Astrocyte of the spinal cord (primary cell): ENCODE data around the gene SEPTIN8.
A peak's percentile ranks its signal among the peaks of the same experiment; 100 is the strongest.

ENCODE experiments used
- DNase-seq: peaks from one replicate; pipeline ENCODE4 v3.0.0; 2011; ENCODE audit warnings: low read depth, low spot score
- H3K4me3 ChIP-seq: 2 replicates; pipeline ENCODE4 v1.5.1; 2011; ENCODE audit warnings: low read depth, mild to moderate bottlenecking, low read length, moderate library complexity
- CTCF ChIP-seq: IDR thresholded peaks from 2 replicates; pipeline ENCODE4 v1.5.1; 2012; ENCODE audit warnings: low read depth, mild to moderate bottlenecking, low read length, inconsistent platforms
- in situ Hi-C: cut with HindIII; loops from 2 replicates; pipeline ENCODE4 v1.10.0; 2017; ENCODE audit warnings: low sequenced_read_pairs

Gene SEPTIN8

GRCh38 chr5:132771503-132771998 is 5.5 kb downstream of the SEPTIN8 start:
- no peak overlapping the region for H3K4me3 ChIP-seq
- no peak for TF ChIP-seq CTCF
- DNase-seq, result peak; percentile 50
- in situ Hi-C loops, result no loop called here

DNA sequence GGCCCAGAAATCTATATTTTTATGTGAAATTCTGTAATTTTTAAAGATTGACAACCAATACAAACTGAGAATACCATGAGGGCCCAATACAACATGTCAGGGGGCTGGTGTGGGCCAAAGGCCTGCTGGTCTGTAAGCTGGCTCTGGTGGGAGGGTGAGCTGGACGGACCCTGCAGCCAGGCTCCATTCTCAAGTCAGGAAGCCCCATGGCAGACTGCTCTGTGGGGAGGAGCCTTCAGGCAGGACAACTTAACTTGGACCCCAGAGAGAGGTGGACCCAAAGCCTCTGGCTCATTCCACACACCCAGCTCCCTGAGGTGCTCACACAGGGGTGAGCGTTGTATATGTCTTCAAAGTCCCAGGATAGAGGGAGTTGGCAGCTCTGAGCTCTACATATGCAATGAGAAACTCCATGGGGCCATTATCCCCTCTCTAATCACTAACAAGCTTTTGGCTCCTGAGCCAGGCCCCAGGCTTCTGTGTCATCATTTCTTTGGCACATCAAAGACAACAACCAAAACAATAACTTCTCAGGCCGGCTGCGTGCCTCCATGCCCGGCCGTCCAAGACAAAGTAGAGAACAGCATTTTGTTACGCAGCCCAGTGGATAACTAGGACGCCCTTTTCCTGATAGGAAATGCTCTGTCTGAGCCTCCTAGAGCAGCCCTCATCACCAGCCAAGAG is 6.4 kb downstream of the SEPTIN8 start:
- no peak overlapping the region for H3K4me3 ChIP-seq
- no peak for TF ChIP-seq CTCF
- in situ Hi-C loops, result no loop called here
- DNase-seq, result no peak

DNA sequence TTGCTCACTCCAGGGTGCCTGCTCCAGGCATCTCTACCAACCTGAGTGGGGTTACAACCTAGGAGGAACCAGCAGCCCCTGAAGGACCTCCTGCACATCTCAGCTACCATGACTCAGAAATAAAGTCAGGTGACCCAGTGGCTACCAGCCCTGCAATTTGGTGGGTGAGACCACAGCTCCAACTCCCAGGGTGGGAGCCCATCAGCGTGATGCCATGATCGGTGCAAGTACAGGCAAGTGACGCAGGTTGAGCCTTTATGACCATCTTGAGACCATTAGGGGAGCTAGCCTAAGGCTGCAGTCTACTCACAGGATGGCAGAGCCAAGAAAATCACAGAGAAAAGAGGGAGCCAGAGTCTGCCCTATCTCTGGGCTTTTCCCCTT is 8.6 kb downstream of the SEPTIN8 start:
- no peak for DNase-seq
- no peak for TF ChIP-seq CTCF
- no peak overlapping the region for H3K4me3 ChIP-seq
- in situ Hi-C loops, result no loop called here

DNA sequence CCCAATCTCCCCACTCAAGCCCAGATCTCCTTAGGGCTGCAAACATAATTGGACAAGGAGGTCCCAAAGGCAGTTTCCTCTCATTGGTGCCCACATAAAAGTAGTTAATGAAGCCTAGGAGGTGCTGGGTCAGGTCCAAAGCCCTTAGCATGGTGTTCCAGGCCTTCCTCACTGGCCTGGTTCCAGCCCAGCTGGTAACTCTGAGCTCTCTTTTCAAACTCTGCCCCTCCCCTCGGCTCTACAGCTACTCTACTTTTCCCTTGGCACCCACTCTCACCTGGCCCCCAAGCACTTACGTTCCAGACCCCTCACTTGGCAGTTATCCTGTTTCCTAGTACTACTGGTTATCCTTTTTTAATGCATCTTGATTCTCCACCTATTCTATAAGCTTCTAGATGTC is 9.9 kb downstream of the SEPTIN8 start:
- no peak for TF ChIP-seq CTCF
- no peak overlapping the region for H3K4me3 ChIP-seq
- DNase-seq, result no peak
- in situ Hi-C loops, result no loop called here

- DNase-seq, result no peak
- H3K4me3 ChIP-seq, result no peak overlapping the region
- in situ Hi-C loops, result no loop called here
- no peak for TF ChIP-seq CTCF
Measured at GRCh38 chr5:132766806-132767055, 10.3 kb downstream of the SEPTIN8 start.

DNA sequence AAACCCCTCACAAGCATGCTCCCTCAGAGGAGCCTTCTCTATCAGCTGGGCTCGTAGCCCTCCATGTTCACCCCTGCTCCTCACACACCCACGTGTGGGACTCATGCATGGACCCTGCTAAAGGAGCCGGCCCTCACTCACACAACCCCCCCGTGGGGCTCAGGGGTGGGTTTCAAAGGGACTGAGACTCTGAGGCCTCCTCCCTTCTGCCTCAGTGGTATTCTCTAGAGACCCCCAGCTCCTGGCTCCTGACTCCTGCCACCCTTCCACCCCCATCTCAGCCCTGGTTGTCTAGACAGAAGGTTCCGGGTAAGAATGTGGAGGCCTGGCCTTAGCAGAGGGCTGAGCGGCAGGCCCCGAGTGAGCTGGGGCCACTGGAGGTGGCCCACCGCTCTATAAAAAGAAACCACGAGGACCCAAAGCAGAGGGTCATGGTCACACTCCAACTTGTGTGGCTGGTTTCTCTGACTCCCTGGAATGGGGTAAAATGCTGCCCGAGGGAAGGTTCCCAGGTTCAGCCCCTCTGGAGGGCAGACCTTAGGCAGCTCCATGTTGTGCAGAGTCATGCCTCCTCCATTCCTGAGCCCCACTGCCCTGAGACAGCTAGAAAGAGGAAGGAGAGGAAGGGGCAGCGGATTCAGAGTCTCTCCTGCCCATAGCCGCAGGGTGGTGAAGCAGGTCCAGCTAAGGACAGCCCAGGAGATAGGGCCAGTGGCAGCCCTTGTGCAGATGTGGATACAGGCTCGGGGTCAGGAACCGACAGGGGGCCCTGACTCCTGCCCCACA is 10.8 kb downstream of the SEPTIN8 start:
- in situ Hi-C loops, result no loop called here
- DNase-seq, result no peak
- TF ChIP-seq CTCF, result no peak
- no peak overlapping the region for H3K4me3 ChIP-seq
